Occipital lobe (tissue), 2 donors: ENCODE data around the gene EDA. TPM values are rescaled to one million over a fixed set of nuclear protein-coding genes. Genes with fewer than 3 reads are reported as not detected.
A peak's percentile ranks its signal among the peaks of the same experiment; 100 is the strongest.

Source experiments
- DNase-seq: peaks from one replicate; lab custom pipeline; 2025; lab: John Stamatoyannopoulos, UW
- total RNA-seq: library from RNA; depleted of rRNA; stranded (reverse); fragments of >200 nt; gene quantifications from one replicate; pipeline ENCODE4 v1.2.3, GENCODE V29; 2014

EDA gene
- 5.5 TPM for total RNA-seq

- peak; percentile 66 for DNase-seq
Observed at GRCh38 chrX:69615779-69616456, at the start of gene EDA. Gene EDA, plus strand, starts transcription at chrX:69616113.

DNA sequence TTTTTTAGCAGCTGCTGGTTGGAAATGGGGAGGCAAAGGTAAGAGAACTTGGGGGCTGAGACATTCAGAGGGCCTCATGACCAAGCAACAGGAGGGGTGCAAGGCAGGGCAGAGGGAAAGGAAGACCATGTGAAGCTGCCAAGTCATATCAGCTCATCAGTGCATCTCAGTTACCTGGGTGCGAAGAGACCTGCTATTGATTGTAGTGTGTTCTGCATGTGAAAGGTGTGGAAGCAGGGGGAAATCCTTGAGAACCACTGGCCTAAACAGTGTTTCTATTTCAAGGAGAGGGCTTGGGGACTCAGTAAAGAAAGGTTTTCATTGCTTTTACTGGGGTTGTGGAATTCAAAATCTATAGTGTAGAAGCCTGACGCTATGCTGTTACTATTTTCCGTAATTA lies 47.1 kb upstream of the EDA start:
- DNase-seq = no peak

DNA sequence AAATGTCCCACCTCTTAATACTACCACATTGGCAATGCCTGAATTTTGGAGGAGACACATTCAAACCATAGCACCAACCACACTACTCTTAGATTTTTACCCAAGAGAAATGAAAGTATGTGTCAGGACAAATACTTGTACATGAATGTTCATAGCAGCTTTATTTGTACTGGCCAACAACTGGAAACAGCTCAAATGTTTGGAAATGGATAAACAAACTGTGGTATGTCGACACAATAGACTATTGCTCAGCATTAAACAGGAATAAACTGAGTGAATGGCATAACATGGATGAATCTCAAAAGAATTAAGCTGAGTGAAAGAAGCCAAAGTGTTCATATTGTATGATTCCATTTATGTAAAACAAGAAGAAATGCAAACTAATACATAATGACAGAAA lies 18.5 kb upstream of the EDA start:
- DNase-seq = no peak

DNA sequence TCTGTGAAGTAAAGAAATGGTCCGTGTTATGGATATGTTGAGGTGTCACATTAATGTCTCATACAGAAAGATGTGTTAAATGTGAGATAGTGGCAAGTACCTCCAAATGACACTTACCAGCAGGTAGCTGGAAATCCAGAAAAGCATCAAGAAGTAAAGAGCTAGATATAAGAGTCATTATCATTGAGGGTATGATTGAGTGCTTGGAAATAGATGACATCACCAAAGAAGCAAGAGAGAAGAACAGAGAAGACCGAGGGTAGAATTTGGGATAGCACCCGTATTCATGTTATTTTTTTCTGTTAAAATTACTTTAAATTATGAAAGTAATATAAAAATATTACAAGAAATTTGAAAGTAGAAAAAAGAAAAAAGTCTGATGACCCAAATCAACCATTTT lies 15.7 kb upstream of the EDA start:
- no peak for DNase-seq

DNA sequence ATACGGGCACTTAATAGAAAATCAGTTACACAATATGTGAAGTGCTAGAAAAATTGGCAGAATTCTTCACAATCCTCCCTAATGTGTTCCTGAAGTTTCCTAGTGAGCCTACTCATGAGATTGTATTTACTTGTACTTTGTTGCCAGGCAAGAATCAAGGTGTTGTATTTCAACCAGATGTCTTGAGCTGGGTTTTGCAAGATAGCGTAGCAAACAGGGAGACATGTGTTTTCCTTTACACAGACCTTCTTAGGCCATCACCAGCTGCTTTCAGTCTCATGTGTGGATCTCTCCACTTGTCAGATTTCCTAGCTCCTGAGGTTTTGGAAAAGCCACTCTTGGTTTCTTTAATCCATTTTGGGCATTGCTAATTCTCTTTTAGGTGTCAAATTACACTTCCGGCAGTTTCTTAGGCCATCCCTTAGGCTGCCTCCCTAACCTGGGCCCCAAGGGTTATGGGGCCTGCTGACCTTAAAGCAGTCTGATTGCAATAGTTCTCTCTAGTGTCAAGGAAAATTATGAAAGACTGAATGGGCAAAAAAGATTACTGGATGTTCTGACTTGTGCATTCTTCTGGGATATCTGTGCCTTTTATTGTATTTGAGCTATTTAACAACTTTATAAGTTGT lies 12.2 kb upstream of the EDA start:
- DNase-seq = no peak

DNA sequence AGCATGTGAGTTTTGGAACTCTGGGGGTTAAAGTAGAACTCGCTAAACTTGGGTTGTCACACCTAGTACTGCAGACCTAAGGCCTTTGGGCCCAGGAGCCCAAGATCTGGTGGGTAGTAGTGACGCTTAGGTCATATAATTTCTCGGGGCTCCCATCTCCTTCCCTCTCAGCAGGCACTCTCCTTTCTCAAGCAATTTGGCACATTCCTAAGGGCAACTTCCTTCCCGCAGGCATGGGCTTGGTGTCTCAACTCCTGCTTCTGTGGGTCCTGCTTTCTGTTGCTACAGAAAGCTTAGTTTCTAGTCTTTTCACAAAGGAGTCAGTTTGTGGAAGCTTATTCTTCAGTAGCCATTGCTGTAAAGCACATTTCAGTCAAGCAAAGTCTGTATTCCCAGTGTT lies 10.4 kb upstream of the EDA start:
- DNase-seq = no peak

GRCh38 chrX:69607616-69608015 lies 8.3 kb upstream of the EDA start:
- no peak for DNase-seq

DNA sequence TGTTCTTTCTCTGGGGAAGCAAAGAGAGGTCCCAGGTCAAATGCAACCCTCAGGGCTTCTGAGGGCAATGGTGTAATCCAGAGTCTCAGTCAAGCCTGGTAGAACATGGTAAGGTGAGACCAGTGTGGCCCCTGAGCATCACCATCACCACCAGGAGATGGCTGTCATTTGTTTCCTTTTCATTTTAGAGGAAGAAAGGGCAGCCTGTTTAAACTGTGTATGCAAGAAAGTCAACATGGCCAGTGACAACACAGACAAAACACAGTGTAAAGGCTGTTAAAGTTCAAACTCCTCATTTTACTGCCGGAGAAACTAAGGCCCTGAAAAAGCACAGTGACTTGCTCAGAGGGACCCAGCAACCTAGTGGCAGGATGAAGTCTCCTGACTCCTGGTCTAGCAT lies 2.0 kb upstream of the EDA start:
- DNase-seq = no peak

- DNase-seq = no peak
Observed at GRCh38 chrX:69614886-69615285, 1.0 kb upstream of the EDA start.

GRCh38 chrX:69615342-69615741 lies 571 bp upstream of the EDA start:
- DNase-seq = no peak

DNA sequence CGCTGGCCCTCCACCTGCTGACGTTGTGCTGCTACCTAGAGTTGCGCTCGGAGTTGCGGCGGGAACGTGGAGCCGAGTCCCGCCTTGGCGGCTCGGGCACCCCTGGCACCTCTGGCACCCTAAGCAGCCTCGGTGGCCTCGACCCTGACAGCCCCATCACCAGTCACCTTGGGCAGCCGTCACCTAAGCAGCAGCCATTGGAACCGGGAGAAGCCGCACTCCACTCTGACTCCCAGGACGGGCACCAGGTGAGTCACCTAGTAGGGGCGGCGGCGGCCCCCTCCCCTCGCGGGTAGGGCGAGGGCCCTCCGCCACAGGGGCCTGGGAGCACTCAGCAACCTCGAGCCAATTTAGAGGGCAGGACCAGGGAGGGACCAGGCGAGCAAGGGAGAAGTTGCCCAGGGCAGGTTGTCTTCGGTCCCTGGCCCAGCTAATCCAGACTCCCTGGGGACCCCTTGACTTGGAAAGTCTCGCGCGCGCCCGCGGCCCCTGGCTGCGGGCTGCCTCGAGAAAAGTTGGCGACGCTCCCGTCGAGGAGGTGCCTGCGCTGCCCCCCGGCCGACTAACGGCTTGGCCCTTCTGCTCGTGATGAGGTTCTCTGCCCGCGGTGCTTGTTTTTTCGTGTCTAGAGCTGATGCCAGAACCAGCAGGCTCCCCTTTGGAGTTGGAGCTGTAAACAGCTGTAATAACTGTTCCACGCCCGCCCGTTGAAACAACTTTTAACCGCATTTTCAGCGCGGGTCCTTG lies 717 bp downstream of the EDA start:
- DNase-seq = no peak

DNA sequence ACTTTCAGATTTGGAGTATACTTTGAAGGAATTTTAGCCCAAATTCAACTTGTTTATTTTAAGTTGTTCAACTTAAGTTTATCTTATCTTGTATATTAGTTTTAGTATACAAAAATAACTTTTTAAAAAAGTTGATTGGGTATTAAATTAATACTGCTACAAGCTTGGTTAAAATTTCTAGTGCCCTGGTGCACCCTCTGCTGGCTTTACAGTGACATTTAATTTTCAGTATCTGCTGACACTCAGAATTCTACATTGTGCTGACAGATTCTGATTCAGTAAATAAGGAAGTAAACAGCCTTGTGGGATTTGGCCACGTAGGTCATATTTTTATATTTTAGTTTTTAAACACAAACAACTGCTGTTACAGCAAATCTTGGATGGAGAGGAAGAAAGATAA lies 2.9 kb downstream of the EDA start:
- no peak for DNase-seq

GRCh38 chrX:69626129-69626528 lies 10.2 kb downstream of the EDA start:
- no peak for DNase-seq

DNA sequence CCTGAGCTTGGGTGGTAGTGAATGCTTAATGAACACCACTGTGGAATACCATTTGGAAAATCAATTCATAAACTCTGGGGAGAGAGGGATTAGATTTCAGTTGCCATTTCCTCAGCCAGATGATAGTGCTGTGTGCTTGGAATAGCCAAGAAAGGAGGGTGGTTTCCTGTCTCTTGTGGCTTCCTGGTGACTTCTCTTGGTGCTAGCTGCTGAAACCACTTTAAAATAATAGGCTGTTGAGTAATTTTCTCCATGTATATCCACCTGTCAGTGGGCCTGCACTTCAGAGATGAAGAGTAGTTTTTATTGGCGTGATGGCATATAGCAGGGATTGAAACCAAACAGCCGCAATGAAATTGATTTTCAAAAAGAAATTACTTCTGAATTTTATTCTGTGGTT lies 11.8 kb downstream of the EDA start:
- no peak for DNase-seq

- DNase-seq = no peak
Observed at GRCh38 chrX:69630147-69630546, 14.2 kb downstream of the EDA start.

- DNase-seq = no peak
Observed at GRCh38 chrX:69664693-69665092, 48.8 kb downstream of the EDA start.

- DNase-seq = no peak
Observed at GRCh38 chrX:69670001-69670555, 54.2 kb downstream of the EDA start.

DNA sequence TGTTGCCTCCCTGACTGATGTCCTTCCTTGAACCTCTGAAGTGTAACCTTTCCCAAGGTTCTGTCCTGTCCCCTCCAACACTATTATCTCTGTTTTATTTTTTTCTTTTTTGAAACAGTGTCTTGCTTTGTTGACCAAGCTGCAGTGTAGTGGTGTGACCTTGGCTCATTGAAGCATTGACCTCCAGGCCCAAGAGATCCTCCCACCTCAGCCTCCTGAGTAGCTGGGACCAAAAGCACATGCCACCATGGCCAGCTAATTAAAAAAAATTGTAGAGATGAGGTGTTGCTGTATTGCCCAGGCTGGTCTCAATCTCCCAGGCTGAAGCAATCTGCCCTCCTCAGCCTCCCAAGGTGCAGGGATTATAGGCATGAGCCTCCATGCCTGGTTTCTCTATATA lies 59.0 kb downstream of the EDA start:
- no peak for DNase-seq

DNA sequence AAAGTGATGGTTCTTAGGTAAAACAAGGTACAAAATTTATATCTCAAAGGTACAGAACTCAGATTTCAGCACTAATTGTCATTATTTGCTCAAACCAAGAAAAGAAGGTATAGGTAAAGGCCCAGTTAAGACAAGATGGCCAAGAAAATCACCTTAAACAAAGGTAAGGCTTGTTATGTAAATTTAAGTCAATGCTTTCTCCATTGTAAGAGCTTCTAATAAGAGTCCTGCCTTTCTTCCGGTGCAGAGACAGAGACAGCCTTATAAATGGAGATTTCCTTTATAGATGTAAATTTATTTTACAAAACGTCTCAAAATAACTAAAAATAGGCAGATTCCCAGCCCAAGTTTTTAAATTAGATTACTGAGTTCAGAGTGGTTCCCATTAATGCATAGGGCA lies 89.9 kb downstream of the EDA start:
- DNase-seq = no peak

GRCh38 chrX:69718102-69718501 lies 102.2 kb downstream of the EDA start:
- DNase-seq = no peak

- DNase-seq = no peak
Observed at GRCh38 chrX:69724307-69724706, 108.4 kb downstream of the EDA start.

DNA sequence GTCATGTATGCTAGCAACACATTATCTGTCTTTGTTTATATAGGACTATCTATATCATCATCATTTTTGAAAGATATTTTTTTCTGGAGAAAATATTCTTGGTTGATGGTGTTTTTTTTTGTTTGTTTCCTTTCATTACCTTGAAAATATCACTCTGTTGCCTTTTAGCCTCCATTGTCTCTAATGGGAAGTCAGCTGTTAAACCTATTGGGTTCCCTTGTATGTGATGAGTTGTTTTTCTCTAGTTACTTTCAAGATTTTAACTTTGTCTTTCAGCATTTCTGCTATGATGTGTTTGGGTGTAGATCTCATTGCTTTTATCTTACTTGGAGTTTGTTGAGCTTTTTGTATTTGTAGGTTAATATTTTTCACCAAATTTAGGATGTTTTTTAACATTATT lies 124.4 kb downstream of the EDA start:
- no peak for DNase-seq

GRCh38 chrX:69741721-69742120 lies 125.8 kb downstream of the EDA start:
- no peak for DNase-seq
